Measurements from ENCODE around the gene GYG1.

The GYG1 gene

GRCh38 chr3:149020196-149020838 is 29.0 kb downstream of the GYG1 start:
- Histone ChIP-seq H3K4me1 (ENCODE audit: control insufficient read depth, low read depth, low read length) (peaks cover 32% of the 10 kb centered on the region), H3K27ac (ENCODE audit: low read length) (no peak overlapping the region), H3K4me3 (ENCODE audit: low read length) (peak overlapping the region; percentile 20), H3K9me3 (ENCODE audit: control insufficient read depth, low read depth, low read length) (peaks cover 12% of the 10 kb centered on the region), H3K36me3 (ENCODE audit: control insufficient read depth, low read depth, low read length) (peaks cover 15% of the 10 kb centered on the region), H3K27me3 (ENCODE audit: control insufficient read depth, insufficient read depth, low read length) (no peaks in the 10 kb centered on the region), H3K9ac (ENCODE audit: low read length) (no peak overlapping the region)

- Histone ChIP-seq H3K36me3 (ENCODE audit: control insufficient read depth, low read depth, low read length) (peaks cover 15% of the 10 kb centered on the region), H3K4me3 (ENCODE audit: low read length) (peak overlapping the region; percentile 20)
Measured at GRCh38 chr3:149020839-149021252, 29.5 kb downstream of the GYG1 start.

GRCh38 chr3:149021830-149022229 is 30.5 kb downstream of the GYG1 start:
- Histone ChIP-seq H3K36me3 (ENCODE audit: control insufficient read depth, low read depth, low read length) (peaks cover 15% of the 10 kb centered on the region), H3K27ac (ENCODE audit: low read length) (peak overlapping the region; percentile 11), H3K9me3 (ENCODE audit: control insufficient read depth, low read depth, low read length) (peaks cover 12% of the 10 kb centered on the region), H3K9ac (ENCODE audit: low read length) (no peak overlapping the region), H3K4me3 (ENCODE audit: low read length) (no peak overlapping the region), H3K4me1 (ENCODE audit: control insufficient read depth, low read depth, low read length) (peaks cover 32% of the 10 kb centered on the region), H3K27me3 (ENCODE audit: control insufficient read depth, insufficient read depth, low read length) (no peaks in the 10 kb centered on the region)

More at GRCh38 chr3:149020839-149021252, 29.5 kb downstream of the GYG1 start:
- Histone ChIP-seq H3K4me1 (ENCODE audit: control insufficient read depth, low read depth, low read length) (peaks cover 32% of the 10 kb centered on the region), H3K27ac (ENCODE audit: low read length) (peak overlapping the region; percentile 22), H3K9ac (ENCODE audit: low read length) (no peak overlapping the region), H3K9me3 (ENCODE audit: control insufficient read depth, low read depth, low read length) (peaks cover 12% of the 10 kb centered on the region), H3K27me3 (ENCODE audit: control insufficient read depth, insufficient read depth, low read length) (no peaks in the 10 kb centered on the region)

- Histone ChIP-seq H3K36me3 (ENCODE audit: control insufficient read depth, low read depth, low read length) (peaks cover 22% of the 10 kb centered on the region), H3K4me3 (ENCODE audit: low read length) (no peak overlapping the region), H3K27me3 (ENCODE audit: control insufficient read depth, insufficient read depth, low read length) (no peaks in the 10 kb centered on the region)
Measured at GRCh38 chr3:149023951-149024350, 32.6 kb downstream of the GYG1 start.

GRCh38 chr3:149026718-149027117 is 35.4 kb downstream of the GYG1 start:
- H3K36me3 ChIP-seq (ENCODE audit: control insufficient read depth, low read depth, low read length) = peaks cover 36% of the 10 kb centered on the region
- no peak overlapping the region for H3K27ac ChIP-seq (ENCODE audit: low read length)
- no peak overlapping the region for H3K9ac ChIP-seq (ENCODE audit: low read length)

More at GRCh38 chr3:149023951-149024350, 32.6 kb downstream of the GYG1 start:
- no peak overlapping the region for H3K9ac ChIP-seq (ENCODE audit: low read length)
- peaks cover 12% of the 10 kb centered on the region for H3K9me3 ChIP-seq (ENCODE audit: control insufficient read depth, low read depth, low read length)
- H3K4me1 ChIP-seq (ENCODE audit: control insufficient read depth, low read depth, low read length) = peaks cover 32% of the 10 kb centered on the region
- H3K27ac ChIP-seq (ENCODE audit: low read length) = no peak overlapping the region

GRCh38 chr3:149031096-149031495 is 39.8 kb downstream of the GYG1 start:
- no peak overlapping the region for H3K4me3 ChIP-seq (ENCODE audit: low read length)
- H3K36me3 ChIP-seq (ENCODE audit: control insufficient read depth, low read depth, low read length) = peaks cover 37% of the 10 kb centered on the region
- no peaks in the 10 kb centered on the region for H3K27me3 ChIP-seq (ENCODE audit: control insufficient read depth, insufficient read depth, low read length)
- H3K9ac ChIP-seq (ENCODE audit: low read length) = no peak overlapping the region
- no peak overlapping the region for H3K27ac ChIP-seq (ENCODE audit: low read length)
- H3K4me1 ChIP-seq (ENCODE audit: control insufficient read depth, low read depth, low read length) = no peaks in the 10 kb centered on the region
- H3K9me3 ChIP-seq (ENCODE audit: control insufficient read depth, low read depth, low read length) = no peaks in the 10 kb centered on the region

More at GRCh38 chr3:149026718-149027117, 35.4 kb downstream of the GYG1 start:
- Histone ChIP-seq H3K4me1 (ENCODE audit: control insufficient read depth, low read depth, low read length) (peaks cover 5% of the 10 kb centered on the region), H3K9me3 (ENCODE audit: control insufficient read depth, low read depth, low read length) (peaks cover 12% of the 10 kb centered on the region), H3K27me3 (ENCODE audit: control insufficient read depth, insufficient read depth, low read length) (no peaks in the 10 kb centered on the region), H3K4me3 (ENCODE audit: low read length) (no peak overlapping the region)

GRCh38 chr3:149037684-149038083 is 46.3 kb downstream of the GYG1 start:
- Histone ChIP-seq H3K4me3 (ENCODE audit: low read length) (no peak overlapping the region), H3K36me3 (ENCODE audit: control insufficient read depth, low read depth, low read length) (peaks cover 56% of the 10 kb centered on the region), H3K9ac (ENCODE audit: low read length) (no peak overlapping the region), H3K27me3 (ENCODE audit: control insufficient read depth, insufficient read depth, low read length) (no peaks in the 10 kb centered on the region), H3K9me3 (ENCODE audit: control insufficient read depth, low read depth, low read length) (no peaks in the 10 kb centered on the region), H3K4me1 (ENCODE audit: control insufficient read depth, low read depth, low read length) (no peaks in the 10 kb centered on the region), H3K27ac (ENCODE audit: low read length) (no peak overlapping the region)

GRCh38 chr3:149038322-149038721 is 47.0 kb downstream of the GYG1 start:
- Histone ChIP-seq H3K9ac (ENCODE audit: low read length) (no peak overlapping the region), H3K27me3 (ENCODE audit: control insufficient read depth, insufficient read depth, low read length) (no peaks in the 10 kb centered on the region), H3K27ac (ENCODE audit: low read length) (no peak overlapping the region), H3K9me3 (ENCODE audit: control insufficient read depth, low read depth, low read length) (no peaks in the 10 kb centered on the region), H3K4me3 (ENCODE audit: low read length) (no peak overlapping the region), H3K36me3 (ENCODE audit: control insufficient read depth, low read depth, low read length) (peaks cover 56% of the 10 kb centered on the region), H3K4me1 (ENCODE audit: control insufficient read depth, low read depth, low read length) (no peaks in the 10 kb centered on the region)

GRCh38 chr3:149042789-149043386 is 51.5 kb downstream of the GYG1 start:
- no peaks in the 10 kb centered on the region for H3K9me3 ChIP-seq (ENCODE audit: control insufficient read depth, low read depth, low read length)
- H3K27me3 ChIP-seq (ENCODE audit: control insufficient read depth, insufficient read depth, low read length) = no peaks in the 10 kb centered on the region
- no peak overlapping the region for H3K4me3 ChIP-seq (ENCODE audit: low read length)
- H3K27ac ChIP-seq (ENCODE audit: low read length) = no peak overlapping the region
- no peak overlapping the region for H3K9ac ChIP-seq (ENCODE audit: low read length)
- peaks cover 63% of the 10 kb centered on the region for H3K36me3 ChIP-seq (ENCODE audit: control insufficient read depth, low read depth, low read length)
- no peaks in the 10 kb centered on the region for H3K4me1 ChIP-seq (ENCODE audit: control insufficient read depth, low read depth, low read length)

- H3K4me1 ChIP-seq (ENCODE audit: control insufficient read depth, low read depth, low read length) = no peaks in the 10 kb centered on the region
- H3K4me3 ChIP-seq (ENCODE audit: low read length) = no peak overlapping the region
- no peaks in the 10 kb centered on the region for H3K27me3 ChIP-seq (ENCODE audit: control insufficient read depth, insufficient read depth, low read length)
- no peak overlapping the region for H3K27ac ChIP-seq (ENCODE audit: low read length)
- no peak overlapping the region for H3K9ac ChIP-seq (ENCODE audit: low read length)
- peaks cover 52% of the 10 kb centered on the region for H3K36me3 ChIP-seq (ENCODE audit: control insufficient read depth, low read depth, low read length)
- no peaks in the 10 kb centered on the region for H3K9me3 ChIP-seq (ENCODE audit: control insufficient read depth, low read depth, low read length)
Measured at GRCh38 chr3:149044339-149045083, 53.2 kb downstream of the GYG1 start.

GRCh38 chr3:149055575-149055974 is 64.2 kb downstream of the GYG1 start:
- H3K27ac ChIP-seq (ENCODE audit: low read length) = no peak overlapping the region
- H3K4me1 ChIP-seq (ENCODE audit: control insufficient read depth, low read depth, low read length) = no peaks in the 10 kb centered on the region
- peaks cover 59% of the 10 kb centered on the region for H3K36me3 ChIP-seq (ENCODE audit: control insufficient read depth, low read depth, low read length)
- no peaks in the 10 kb centered on the region for H3K27me3 ChIP-seq (ENCODE audit: control insufficient read depth, insufficient read depth, low read length)
- no peaks in the 10 kb centered on the region for H3K9me3 ChIP-seq (ENCODE audit: control insufficient read depth, low read depth, low read length)
- H3K9ac ChIP-seq (ENCODE audit: low read length) = no peak overlapping the region
- H3K4me3 ChIP-seq (ENCODE audit: low read length) = no peak overlapping the region

Measured in iPS-18a (cell line).